ENCODE results near the gene ADGRL1.
"Not testable (repeated sequence)": the region's sequence is repeated elsewhere in the genome, so short reads cannot be mapped to it uniquely, and the experiment has no call there.

ADGRL1 gene

GRCh38 chr19:14147797-14148605 lies 58.0 kb downstream of the ADGRL1 start:
- peak; percentile 80 for TF ChIP-seq CTCF (IDR thresholded peaks at IDR 0.05; ENCODE audit: low read depth, low read length, missing control alignments)
- DNase-seq (ENCODE audit: low read depth) = peak; percentile 4
- in situ Hi-C loops (cut with HindIII; ENCODE audit: low sequenced_read_pairs) = no loop called here
- H3K4me3 ChIP-seq (ENCODE audit: low read depth, low read length) = no peak overlapping the region

- DNase-seq (ENCODE audit: low read depth) = no peak
- no peak overlapping the region for H3K4me3 ChIP-seq (ENCODE audit: low read depth, low read length)
- no peak for TF ChIP-seq CTCF (IDR thresholded peaks at IDR 0.05; ENCODE audit: low read depth, low read length, missing control alignments)
- in situ Hi-C loops (cut with HindIII; ENCODE audit: low sequenced_read_pairs) = no loop called here
These were observed 59.2 kb downstream of the ADGRL1 start for GRCh38 chr19:14146789-14147216.

GRCh38 chr19:14146169-14146568 lies 59.8 kb downstream of the ADGRL1 start:
- in situ Hi-C loops (cut with HindIII; ENCODE audit: low sequenced_read_pairs); DNase-seq (ENCODE audit: low read depth); H3K4me3 ChIP-seq (ENCODE audit: low read depth, low read length): not testable (repeated sequence)

- no peak overlapping the region for H3K4me3 ChIP-seq (ENCODE audit: low read depth, low read length)
- no peak for DNase-seq (ENCODE audit: low read depth)
- TF ChIP-seq CTCF (IDR thresholded peaks at IDR 0.05; ENCODE audit: low read depth, low read length, missing control alignments) = no peak
- in situ Hi-C loops (cut with HindIII; ENCODE audit: low sequenced_read_pairs) = no loop called here
These were observed 60.6 kb downstream of the ADGRL1 start for GRCh38 chr19:14145381-14145780.

- no peak overlapping the region for H3K4me3 ChIP-seq (ENCODE audit: low read depth, low read length)
- no peak for TF ChIP-seq CTCF (IDR thresholded peaks at IDR 0.05; ENCODE audit: low read depth, low read length, missing control alignments)
- DNase-seq (ENCODE audit: low read depth) = no peak
- in situ Hi-C loops (cut with HindIII; ENCODE audit: low sequenced_read_pairs) = no loop called here
These were observed 63.4 kb downstream of the ADGRL1 start for GRCh38 chr19:14142262-14143190.

GRCh38 chr19:14141041-14141440 lies 64.9 kb downstream of the ADGRL1 start:
- in situ Hi-C loops (cut with HindIII; ENCODE audit: low sequenced_read_pairs) = no loop called here
- TF ChIP-seq CTCF (IDR thresholded peaks at IDR 0.05; ENCODE audit: low read depth, low read length, missing control alignments) = no peak
- no peak overlapping the region for H3K4me3 ChIP-seq (ENCODE audit: low read depth, low read length)
- DNase-seq (ENCODE audit: low read depth) = no peak
